Transverse colon (tissue), 4 donors: ENCODE results near the gene ATCAY.

ENCODE experiments used
- EP300 ChIP-seq: sonication (generic); formaldehyde crosslinking; IDR thresholded peaks from one replicate; pipeline ENCODE4 v1.6.1; 2017; ENCODE audit warnings: antibody characterized with exemption, low read depth
- POLR2A ChIP-seq: fragments of 450-650 bp; IDR thresholded peaks from one replicate; pipeline ENCODE4 v1.6.1; 2016; ENCODE audit warnings: antibody characterized with exemption, mild to moderate bottlenecking, moderate library complexity
- POLR2AphosphoS5 ChIP-seq, 3 donors: sonication (generic); formaldehyde crosslinking; IDR thresholded peaks; one replicate each; pipeline ENCODE4 v1.6.1; 2016; ENCODE audit warnings: antibody characterized with exemption in 3 of 3
- TF ChIP-seq, protein P1 (sequence below), 5 experiments: fragments of 200-600 bp in 3 of 5; fragments of 450-650 bp in 2 of 5; sonication (generic) in 3 of 5; IDR thresholded peaks; 1 replicate in 2 of 5; 2 replicates in 3 of 5; pipeline ENCODE4 v1.5.1; 2016 to 2017; ENCODE audit warnings: antibody characterized with exemption in 5 of 5, inconsistent platforms in 3 of 5, mild to moderate bottlenecking in 2 of 5, moderate library complexity in 1 of 5

DNA sequence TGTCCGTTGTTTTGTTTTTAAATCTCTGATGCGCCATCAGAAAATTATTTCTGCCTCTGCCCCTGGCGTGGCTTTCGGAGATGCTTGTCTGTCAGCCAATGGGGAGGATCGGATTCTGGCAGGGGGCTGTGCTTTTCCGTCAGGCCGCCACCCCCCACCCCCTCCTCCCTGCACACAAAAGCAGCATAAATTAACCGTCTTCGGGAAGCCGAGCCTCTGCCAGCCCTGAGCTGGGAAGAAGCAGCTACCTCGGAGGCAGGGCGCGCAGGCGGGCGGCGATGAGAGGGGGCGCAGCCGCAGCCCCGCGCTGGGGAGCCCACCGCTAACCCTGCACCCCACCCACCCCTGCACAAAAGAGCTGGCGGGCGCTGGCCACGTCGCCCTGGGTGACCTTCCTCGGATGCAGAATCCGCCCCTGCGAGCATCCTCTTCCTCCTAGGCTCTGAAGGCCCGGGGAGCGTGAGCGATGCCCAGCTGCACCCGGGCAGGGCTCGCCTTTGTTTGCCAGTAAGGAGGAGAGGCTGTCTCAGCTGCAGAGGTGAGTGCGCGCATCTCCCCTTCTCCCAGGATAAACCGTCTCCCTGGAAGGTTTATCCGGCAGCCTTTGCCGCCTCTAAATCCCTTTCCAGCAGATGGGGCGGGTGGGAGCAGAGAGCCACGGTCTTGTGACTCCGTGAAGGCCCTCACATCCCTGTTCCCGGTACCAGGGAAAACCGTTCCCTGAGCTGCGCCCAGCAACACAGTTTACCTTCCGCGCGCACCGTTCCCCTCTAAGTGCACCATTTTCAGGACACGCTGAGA, at the start of gene ATCAY:
- TF ChIP-seq, protein P1, sequence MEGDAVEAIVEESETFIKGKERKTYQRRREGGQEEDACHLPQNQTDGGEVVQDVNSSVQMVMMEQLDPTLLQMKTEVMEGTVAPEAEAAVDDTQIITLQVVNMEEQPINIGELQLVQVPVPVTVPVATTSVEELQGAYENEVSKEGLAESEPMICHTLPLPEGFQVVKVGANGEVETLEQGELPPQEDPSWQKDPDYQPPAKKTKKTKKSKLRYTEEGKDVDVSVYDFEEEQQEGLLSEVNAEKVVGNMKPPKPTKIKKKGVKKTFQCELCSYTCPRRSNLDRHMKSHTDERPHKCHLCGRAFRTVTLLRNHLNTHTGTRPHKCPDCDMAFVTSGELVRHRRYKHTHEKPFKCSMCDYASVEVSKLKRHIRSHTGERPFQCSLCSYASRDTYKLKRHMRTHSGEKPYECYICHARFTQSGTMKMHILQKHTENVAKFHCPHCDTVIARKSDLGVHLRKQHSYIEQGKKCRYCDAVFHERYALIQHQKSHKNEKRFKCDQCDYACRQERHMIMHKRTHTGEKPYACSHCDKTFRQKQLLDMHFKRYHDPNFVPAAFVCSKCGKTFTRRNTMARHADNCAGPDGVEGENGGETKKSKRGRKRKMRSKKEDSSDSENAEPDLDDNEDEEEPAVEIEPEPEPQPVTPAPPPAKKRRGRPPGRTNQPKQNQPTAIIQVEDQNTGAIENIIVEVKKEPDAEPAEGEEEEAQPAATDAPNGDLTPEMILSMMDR (IDR thresholded peaks at IDR 0.05), result no peak
- TF ChIP-seq POLR2A (no peak), EP300 (no peak), POLR2AphosphoS5 (IDR thresholded peaks at IDR 0.05) (no peak)
